ENCODE measurements around the gene SYNGAP1.

- TF ChIP-seq CTCF (IDR thresholded peaks at IDR 0.05) (no peak), POLR2A (IDR thresholded peaks at IDR 0.05) (no peak), EP300 (IDR thresholded peaks at IDR 0.05) (no peak), POLR2AphosphoS5 (IDR thresholded peaks at IDR 0.05) (no peak)
These were observed 9.3 kb downstream of the SYNGAP1 start for GRCh38 chr6:33428966-33429749.

All from stomach (tissue), 4 donors.